ENCODE measurements around the gene ASPA.

- no peak for TF ChIP-seq POLR2A (IDR thresholded peaks at IDR 0.05)
- TF ChIP-seq, protein P1, sequence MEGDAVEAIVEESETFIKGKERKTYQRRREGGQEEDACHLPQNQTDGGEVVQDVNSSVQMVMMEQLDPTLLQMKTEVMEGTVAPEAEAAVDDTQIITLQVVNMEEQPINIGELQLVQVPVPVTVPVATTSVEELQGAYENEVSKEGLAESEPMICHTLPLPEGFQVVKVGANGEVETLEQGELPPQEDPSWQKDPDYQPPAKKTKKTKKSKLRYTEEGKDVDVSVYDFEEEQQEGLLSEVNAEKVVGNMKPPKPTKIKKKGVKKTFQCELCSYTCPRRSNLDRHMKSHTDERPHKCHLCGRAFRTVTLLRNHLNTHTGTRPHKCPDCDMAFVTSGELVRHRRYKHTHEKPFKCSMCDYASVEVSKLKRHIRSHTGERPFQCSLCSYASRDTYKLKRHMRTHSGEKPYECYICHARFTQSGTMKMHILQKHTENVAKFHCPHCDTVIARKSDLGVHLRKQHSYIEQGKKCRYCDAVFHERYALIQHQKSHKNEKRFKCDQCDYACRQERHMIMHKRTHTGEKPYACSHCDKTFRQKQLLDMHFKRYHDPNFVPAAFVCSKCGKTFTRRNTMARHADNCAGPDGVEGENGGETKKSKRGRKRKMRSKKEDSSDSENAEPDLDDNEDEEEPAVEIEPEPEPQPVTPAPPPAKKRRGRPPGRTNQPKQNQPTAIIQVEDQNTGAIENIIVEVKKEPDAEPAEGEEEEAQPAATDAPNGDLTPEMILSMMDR (IDR thresholded peaks at IDR 0.05), result no peak
These were observed 50.7 kb downstream of the ASPA start for GRCh38 chr17:3526491-3526890.

All from sigmoid colon (tissue), 3 donors.